ENCODE measurements around the gene NPW.
A peak's percentile ranks its signal among the peaks of the same experiment; 100 is the strongest.

The NPW gene

GRCh38 chr16:2030036-2030435, 10.5 kb downstream of the NPW start:
- no peak overlapping the region for H3K4me3 ChIP-seq (ENCODE audit: low read depth, low read length)
- TF ChIP-seq, protein P1, sequence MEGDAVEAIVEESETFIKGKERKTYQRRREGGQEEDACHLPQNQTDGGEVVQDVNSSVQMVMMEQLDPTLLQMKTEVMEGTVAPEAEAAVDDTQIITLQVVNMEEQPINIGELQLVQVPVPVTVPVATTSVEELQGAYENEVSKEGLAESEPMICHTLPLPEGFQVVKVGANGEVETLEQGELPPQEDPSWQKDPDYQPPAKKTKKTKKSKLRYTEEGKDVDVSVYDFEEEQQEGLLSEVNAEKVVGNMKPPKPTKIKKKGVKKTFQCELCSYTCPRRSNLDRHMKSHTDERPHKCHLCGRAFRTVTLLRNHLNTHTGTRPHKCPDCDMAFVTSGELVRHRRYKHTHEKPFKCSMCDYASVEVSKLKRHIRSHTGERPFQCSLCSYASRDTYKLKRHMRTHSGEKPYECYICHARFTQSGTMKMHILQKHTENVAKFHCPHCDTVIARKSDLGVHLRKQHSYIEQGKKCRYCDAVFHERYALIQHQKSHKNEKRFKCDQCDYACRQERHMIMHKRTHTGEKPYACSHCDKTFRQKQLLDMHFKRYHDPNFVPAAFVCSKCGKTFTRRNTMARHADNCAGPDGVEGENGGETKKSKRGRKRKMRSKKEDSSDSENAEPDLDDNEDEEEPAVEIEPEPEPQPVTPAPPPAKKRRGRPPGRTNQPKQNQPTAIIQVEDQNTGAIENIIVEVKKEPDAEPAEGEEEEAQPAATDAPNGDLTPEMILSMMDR (IDR thresholded peaks at IDR 0.05; ENCODE audit: low read depth, low read length), result no peak

- TF ChIP-seq, protein P1 (IDR thresholded peaks at IDR 0.05; ENCODE audit: low read depth, low read length), result no peak
- H3K4me3 ChIP-seq (ENCODE audit: low read depth, low read length), result no peak overlapping the region
Observed at GRCh38 chr16:2031081-2031577, 11.5 kb downstream of the NPW start.

DNA sequence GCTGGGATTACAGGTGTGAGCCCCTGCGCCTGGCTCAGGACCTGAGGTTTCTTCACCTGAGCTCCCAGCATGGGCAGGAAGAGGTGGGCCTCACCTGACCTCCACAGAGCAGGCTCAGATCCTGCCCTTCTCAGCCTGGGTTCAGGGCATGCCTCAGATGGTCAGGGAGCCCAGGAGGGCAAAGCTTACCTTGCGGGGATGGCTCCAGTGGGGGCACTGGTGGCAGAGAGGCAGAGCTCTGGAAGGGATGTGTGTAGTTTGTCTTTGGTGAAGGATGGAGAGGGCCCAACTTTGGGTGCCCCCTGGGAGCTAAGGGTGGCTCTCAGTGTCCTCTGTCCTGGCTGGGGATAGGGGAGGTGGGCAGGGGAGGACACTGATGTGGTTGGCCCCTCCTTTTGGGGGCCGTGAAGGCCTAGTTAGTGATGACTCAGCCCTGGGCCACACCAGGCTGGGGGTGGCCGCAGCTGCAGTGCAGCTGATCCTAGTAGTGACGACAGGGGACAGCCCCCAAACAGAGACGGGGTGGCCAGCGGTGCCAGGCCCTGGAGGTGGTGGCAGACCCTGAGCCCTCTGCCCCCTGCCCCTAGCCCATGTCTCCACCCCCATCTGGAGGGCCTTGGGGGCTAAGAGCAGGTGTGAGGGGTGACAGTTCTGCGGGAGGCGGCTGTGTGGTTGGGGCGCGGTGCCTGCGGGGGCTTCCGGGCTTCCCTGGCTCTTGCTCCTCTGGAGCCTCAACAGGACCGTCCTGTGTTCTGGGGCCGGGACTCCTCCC, 12.9 kb downstream of the NPW start:
- peak overlapping the region; percentile 59 for H3K4me3 ChIP-seq (ENCODE audit: low read depth, low read length)
- TF ChIP-seq, protein P1 (IDR thresholded peaks at IDR 0.05; ENCODE audit: low read depth, low read length), result no peak

DNA sequence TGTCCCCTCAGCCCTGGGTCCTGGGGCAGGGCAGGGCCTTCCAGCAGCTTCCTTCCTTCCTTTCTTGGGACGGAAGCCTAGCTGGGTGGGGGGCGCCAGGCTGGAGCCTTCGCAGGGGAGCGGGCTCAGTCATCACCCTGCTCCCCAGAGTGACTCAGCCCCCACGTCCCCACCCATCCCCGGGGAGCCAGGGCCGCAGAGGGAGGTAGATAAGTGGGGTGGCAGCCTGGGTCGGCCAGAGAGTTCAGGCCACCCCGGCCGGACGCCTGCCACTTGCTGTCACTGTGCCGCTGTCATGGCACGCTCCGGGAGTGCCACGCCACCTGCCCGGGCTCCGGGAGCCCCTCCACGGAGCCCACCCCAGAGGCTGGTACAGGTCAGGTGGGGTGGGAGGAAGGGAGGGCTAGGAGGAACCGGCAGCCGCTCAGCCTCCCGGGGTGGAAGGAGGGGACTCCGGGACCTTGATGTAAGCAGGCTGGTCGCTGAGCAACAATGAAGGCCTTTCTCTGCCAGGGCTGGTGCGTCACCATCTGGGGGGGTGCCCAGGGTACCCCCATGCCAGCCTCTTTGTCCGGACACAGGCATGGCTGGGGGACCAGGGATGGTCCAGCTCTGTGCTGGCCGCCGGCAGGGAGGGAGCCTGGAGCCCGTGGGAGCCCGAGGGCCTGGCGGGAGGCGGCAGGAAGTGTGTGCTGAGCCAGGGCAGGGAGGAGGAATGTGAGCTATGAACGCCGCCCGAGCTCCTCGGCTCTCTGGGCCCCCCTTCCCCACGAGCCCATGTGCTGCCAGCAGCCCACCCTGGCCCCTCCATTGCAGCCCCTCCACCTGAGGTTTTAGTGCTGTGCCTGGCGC, 13.7 kb downstream of the NPW start:
- H3K4me3 ChIP-seq (ENCODE audit: low read depth, low read length), result peak overlapping the region; percentile 59
- TF ChIP-seq, protein P1 (IDR thresholded peaks at IDR 0.05; ENCODE audit: low read depth, low read length), result no peak

GRCh38 chr16:2033909-2034695, 14.5 kb downstream of the NPW start:
- peak overlapping the region; percentile 59 for H3K4me3 ChIP-seq (ENCODE audit: low read depth, low read length)

GRCh38 chr16:2034696-2035430, 15.3 kb downstream of the NPW start:
- TF ChIP-seq, protein P1 (IDR thresholded peaks at IDR 0.05; ENCODE audit: low read depth, low read length), result no peak

More at GRCh38 chr16:2034696-2035430, 15.3 kb downstream of the NPW start:
- H3K4me3 ChIP-seq (ENCODE audit: low read depth, low read length), result peak overlapping the region; percentile 30
